Femur (tissue), 1 donor: ENCODE data around the gene USP16.

Source experiments
- DNase-seq: peaks from one replicate; pipeline ENCODE4 v3.0.0-alpha.2; 2017

Gene USP16

DNA sequence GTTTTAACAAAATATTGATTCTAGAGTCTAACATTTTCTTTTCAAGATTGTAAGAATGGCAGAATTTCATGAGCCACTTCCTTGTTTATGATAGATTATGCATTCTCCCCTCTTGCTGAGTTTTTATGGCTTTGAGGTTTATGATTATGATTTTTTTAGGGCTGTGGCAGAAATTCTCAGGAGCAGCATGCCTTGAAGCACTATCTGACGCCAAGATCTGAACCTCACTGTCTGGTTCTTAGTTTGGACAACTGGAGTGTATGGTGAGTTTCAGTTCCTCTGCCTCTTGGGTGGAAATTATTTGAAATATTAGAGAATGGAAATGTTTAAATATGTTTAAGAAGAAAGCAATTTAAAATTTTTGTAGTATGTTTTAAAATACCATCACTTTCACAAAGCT, 10.2 kb downstream of the USP16 start:
- DNase-seq, result no peak

- no peak for DNase-seq
Measured at GRCh38 chr21:29052224-29052623, 27.8 kb downstream of the USP16 start.

GRCh38 chr21:29053011-29053553, 28.6 kb downstream of the USP16 start:
- DNase-seq, result no peak

GRCh38 chr21:29053656-29054055, 29.2 kb downstream of the USP16 start:
- DNase-seq, result no peak

DNA sequence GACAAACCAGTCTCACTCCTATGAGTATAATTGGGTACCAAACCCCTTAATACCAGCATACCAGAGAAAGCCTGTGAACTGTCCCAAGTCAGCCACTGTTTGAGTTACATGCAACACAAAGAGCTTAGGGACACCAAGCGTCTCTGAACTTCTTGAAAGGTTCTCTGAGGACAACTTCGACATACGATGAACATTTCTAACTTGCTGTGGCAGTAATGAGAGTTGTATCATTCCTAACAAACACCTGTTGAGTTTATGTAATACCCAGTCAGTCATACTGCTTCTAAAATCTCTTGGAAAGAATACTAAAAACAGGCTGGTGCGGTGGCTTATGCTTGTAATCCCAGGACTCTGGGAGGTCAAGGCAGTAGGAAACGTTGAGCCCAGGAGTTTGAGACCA, 30.6 kb downstream of the USP16 start:
- no peak for DNase-seq

- DNase-seq, result no peak
Measured at GRCh38 chr21:29056005-29056404, 31.5 kb downstream of the USP16 start.

DNA sequence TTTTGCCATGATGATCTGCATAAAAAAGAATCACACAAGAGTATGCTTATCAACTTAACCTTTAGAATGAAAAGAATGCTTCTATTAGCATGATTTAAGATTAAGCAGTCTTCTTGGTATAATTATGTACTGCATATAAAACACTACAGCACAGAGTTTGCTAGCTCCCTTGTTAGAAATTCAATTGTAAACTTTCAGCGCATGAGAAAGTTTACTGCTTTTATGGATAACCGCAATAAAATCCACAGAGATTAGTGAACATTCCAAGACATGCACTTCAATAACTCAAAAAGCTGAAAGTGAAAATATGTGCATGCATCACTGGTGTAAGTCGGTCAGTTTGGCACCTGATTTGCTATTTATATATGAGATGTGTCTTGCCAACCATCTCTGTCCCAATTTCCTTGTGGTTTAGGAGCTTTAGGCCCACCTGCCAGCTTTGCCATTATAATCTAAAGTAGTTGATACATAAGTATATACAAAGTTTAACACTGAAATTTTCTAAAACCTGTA, 32.1 kb downstream of the USP16 start:
- no peak for DNase-seq

- DNase-seq, result no peak
Measured at GRCh38 chr21:29064850-29065481, 40.5 kb downstream of the USP16 start.

DNA sequence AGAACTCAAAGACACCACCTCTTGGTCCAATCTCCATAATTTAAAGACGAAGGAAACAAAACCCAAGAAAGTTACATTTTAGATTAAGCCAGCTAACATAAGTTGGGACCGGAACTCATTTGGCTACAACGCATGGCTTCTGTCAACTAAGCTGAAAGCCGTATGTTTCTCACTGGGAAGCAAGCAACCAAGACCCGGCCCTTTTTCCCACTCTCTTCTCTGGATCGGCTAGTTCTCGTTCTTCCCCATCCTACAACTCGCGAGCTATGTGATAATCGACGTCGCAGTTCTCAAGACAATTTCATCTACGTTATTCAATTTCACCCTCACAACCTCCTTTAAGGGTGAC, 48.4 kb downstream of the USP16 start:
- no peak for DNase-seq

DNA sequence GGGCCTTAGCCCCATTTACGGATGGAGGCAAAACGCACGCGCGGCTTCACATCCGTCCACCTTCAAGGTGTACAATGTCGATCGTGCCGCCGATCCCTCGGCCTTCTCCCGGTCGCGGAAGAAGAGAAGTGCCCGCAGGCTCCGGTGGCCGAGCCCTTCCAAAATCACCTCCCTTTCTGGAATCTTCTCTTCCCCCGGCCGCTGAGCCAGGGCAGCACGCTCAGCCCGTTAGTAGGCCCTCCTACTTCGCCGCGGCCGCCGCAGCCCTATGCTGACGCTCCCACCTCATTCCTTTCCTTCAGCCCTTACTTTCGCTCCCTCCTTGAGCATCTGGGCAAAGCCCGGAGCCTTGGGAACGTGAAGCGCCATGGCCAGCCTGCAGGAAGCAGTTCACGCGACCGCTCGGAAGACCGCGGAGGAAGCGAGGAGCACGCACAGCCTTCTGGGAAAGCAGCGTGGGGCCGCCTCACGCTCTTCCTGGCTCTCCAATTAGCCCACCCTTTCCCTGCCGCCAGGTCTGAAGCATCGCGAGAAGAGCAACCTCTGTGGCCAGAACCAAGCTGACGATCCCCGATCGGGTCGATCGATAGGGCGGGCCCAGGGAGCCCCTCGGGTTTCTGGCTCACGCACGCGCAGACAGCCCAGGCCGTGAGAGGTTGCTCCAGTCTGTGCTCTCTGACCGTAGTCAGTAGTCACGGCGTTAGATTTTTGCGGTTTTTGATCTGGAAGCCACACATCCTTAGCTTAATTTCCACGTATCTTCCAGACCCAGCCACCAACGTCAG, 48.9 kb downstream of the USP16 start, which contains the start of gene CCT8:
CCT8 (minus strand) TSS at position 427 of the 785 bp plus-strand sequence; CDS start at position 369, 58 bp downstream.
- DNase-seq, result peak; percentile 100

DNA sequence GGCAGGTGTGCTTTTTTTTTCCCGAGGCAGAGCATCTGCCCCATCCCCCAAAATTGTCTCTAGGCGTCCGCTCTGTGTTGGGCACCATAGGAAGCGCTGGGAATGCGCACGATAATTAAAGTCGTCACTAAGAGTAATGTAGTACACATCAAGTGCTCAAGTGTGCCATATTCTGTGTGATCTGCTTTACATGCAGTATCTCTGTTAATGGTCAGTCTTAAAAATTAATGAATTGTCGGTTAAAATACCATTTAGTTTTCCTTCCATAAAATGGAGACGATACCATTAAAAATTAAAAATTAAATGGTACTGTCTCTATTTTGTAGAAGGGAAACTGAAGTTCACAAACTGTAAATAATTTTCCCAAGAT, 49.5 kb downstream of the USP16 start:
- DNase-seq, result no peak

- no peak for DNase-seq
Measured at GRCh38 chr21:29074783-29075182, 50.3 kb downstream of the USP16 start.

DNA sequence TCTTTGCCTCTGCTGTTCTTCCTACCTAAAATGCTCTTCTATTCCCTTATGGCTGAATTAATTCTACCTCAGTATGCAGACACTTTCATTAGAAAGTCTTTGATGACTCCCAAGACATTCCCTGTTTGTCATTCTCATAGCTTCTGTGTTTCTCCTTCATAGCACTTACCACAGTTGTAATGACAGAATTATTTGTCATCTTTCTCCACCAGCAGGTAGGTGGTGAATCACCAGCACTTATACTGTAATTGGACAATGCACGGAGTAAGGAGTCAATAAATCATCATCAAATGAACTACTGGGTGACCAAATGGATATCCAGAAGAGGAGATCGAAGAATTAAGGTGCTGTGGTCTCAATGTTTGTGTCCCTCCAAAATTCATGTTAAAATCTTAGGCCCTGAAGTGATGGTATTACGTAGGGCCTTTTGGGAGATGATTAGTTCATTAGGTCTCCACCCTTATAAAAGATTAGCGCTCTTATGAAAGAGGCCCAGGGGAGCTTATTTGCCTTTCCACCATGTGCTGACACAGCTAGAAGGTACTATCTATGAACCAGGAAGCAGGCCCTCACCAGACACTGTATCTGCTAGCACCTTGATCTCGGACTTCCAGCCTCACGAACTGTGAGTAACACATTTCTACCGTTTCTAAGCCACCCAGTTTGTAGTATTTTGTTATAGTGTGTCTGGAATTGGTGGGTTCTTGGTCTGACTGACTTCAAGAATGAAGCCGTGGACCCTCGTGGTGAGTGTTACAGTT, 51.4 kb downstream of the USP16 start:
- DNase-seq, result no peak

DNA sequence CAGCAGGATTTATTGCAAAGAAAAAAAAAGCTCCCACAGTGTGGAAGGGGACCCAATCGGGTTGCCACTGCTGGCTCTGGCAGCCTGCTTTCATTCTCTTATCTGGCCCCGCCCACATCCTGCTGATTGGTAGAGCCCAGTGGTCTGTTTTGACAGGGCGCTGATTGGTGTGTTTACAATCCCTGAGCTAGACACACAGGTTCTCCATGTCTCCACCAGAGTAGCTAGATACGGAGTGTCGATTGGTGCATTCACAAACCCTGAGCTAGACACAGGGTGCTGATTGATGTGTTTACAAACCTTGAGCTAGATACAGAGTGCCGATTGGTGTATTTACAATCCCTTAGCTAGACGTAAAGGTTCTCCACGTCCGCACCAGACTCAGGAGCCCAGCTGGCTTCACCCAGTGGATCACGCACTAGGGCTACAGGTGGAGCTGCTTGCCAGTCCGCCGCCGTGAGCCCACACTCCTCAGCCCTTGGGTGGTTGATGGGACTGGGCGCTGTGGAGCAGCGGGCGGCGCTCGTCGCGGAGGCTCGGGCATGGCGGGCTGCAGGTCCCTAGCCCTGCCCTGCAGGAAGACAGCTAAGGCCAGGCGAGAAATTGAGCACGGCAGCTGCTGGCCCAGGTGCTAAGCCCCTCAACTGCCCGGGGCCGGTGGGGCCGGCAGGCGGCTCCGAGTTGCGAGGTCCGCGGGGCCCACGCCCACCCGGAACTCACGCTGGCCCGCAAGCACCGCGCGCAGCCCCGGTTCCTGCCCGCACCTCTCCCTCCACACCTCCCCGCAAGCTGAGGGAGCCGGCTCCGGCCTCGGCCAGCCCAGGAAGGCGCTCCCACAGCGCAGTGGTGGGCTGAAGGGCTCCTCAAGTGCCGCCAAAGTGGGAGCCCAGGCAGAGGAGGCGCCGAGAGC, 52.5 kb downstream of the USP16 start:
- peak; percentile 50 for DNase-seq

- no peak for DNase-seq
Measured at GRCh38 chr21:29077651-29078090, 53.2 kb downstream of the USP16 start.

DNA sequence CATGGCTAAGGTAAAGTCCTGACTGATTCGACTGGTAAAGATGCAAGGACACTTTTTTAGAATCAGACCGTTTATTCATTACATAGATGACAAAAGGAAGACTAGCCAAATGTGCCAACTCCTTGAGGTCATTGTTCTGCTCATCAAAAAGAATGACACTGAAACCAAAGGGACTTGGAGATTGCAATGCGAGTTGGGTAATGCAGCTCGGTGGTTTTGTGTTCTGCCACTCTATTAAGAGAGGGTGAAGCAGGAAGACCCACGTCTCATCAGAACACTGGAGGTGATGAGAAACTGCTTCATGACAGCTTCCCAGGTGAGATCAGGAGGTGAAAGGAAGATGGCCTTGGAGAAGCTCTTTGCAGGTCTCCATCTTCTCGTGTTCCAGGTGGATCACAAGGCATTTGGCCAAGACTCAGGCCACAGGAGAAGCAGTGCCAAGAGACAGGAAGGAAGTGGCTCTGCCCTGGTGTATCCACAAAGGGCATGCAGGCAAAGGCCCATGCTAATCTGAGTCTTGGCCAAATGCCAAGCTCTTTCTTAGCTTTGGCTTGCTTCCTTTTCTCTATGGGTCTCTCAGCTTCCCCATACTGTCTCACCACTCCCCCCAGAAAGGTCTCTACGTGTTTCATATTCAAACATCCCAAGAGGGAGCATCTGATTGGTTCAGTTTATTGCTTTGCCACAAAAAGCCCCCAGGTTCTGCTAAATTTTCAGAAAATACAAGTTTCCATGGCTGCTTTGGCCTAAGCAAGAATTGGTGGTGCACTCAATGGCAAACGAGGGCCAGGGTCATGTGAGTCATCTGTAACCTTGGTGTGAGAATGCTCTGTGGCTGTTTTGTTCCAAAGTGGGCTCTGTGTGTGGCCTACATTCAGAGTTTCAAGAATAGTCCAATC, 54.6 kb downstream of the USP16 start:
- no peak for DNase-seq

DNA sequence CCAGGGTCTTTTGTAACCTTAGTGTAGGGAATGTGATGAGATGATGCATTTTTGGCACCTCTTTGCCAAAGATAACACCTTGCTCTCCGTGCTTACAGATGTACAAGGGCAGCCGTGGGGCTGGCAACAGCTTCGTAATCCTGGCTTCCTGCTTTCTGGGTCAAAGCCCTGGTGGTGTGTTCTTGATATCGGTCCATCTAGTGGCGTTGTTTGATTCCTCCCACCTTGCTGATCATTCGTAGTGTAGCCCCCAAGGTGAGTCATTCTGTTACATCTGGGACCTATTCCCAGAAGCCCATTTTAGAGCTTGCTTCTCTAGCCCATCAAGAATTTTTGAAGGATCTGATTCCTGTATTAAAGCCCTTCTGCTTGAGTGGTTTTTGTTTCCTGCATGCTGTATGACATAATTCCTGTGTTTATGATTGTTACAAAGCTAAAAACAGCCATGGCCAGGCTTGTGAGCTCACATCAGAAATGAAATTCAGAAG, 56.0 kb downstream of the USP16 start:
- no peak for DNase-seq

GRCh38 chr21:29082046-29082815, 57.8 kb downstream of the USP16 start:
- no peak for DNase-seq

DNA sequence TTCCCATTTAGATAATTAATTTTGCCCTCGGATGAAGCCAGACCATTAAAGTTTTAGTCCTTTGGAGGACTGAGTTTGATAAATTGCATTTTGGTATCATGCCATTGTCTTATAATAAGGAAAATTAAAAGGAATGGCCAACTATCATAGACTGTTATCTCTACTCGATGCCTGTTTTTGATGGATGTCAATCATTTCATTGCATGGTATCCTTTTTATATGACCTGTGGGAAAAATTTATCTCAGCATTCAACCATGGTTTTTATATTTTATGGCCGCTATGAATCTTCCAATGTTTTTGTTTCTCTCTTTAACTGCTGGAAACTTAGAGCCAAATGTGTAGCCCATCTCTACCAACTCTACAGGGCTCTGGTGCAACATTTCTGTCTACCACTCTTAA, 58.8 kb downstream of the USP16 start:
- no peak for DNase-seq

GRCh38 chr21:29084372-29084771, 59.9 kb downstream of the USP16 start:
- no peak for DNase-seq
